OCI-LY3 (cell line): Measurements from ENCODE around the gene GNB1.

Experiments used
- EZH2phosphoT487 ChIP-seq: fragments of 200-600 bp; shearing (Covaris generic); IDR thresholded peaks from 2 replicates; pipeline ENCODE4 v1.6.1; 2018; ENCODE audit warnings: antibody characterized with exemption, mixed run types, low read depth
- TF ChIP-seq, protein P1 (sequence below): fragments of 200-600, 300-600 bp; sonication (generic); IDR thresholded peaks from 2 replicates; pipeline ENCODE4 v1.5.1; 2014; ENCODE audit warnings: antibody characterized with exemption, low read length, low read depth

- TF ChIP-seq, protein P1, sequence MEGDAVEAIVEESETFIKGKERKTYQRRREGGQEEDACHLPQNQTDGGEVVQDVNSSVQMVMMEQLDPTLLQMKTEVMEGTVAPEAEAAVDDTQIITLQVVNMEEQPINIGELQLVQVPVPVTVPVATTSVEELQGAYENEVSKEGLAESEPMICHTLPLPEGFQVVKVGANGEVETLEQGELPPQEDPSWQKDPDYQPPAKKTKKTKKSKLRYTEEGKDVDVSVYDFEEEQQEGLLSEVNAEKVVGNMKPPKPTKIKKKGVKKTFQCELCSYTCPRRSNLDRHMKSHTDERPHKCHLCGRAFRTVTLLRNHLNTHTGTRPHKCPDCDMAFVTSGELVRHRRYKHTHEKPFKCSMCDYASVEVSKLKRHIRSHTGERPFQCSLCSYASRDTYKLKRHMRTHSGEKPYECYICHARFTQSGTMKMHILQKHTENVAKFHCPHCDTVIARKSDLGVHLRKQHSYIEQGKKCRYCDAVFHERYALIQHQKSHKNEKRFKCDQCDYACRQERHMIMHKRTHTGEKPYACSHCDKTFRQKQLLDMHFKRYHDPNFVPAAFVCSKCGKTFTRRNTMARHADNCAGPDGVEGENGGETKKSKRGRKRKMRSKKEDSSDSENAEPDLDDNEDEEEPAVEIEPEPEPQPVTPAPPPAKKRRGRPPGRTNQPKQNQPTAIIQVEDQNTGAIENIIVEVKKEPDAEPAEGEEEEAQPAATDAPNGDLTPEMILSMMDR, result no peak
- TF ChIP-seq EZH2phosphoT487, result no peak
Observed at GRCh38 chr1:1880617-1881312, 10.1 kb downstream of the GNB1 start.
